Fibroblast of lung (primary cell): ENCODE data around the gene ANKMY1. TPM values are rescaled to one million over a fixed set of nuclear protein-coding genes. Genes with fewer than 3 reads are reported as not detected.

ENCODE experiments used
- DNase-seq, 2 donors: peaks; one replicate each; pipeline versions ENCODE4 v3.0.0 to v3.0.0-alpha.2; 2010; ENCODE audit warnings: low read depth in 2 of 2
- H2AFZ ChIP-seq: 2 replicates; pipeline ENCODE4 v1.5.1; 2012; ENCODE audit warnings: low read length, control low read depth, inconsistent platforms
- H3K27ac ChIP-seq: 2 replicates; pipeline ENCODE4 v1.5.1; 2011; ENCODE audit warnings: low read length, control low read depth; ENCODE audit not compliant: insufficient read depth
- H3K27me3 ChIP-seq: 2 replicates; pipeline ENCODE4 v1.5.1; 2011; ENCODE audit warnings: mild to moderate bottlenecking, low read length; ENCODE audit not compliant: control insufficient read depth, insufficient read depth
- H3K36me3 ChIP-seq: 2 replicates; pipeline ENCODE4 v1.5.1; 2011; ENCODE audit warnings: low read length; ENCODE audit not compliant: control insufficient read depth, insufficient read depth
- H3K4me1 ChIP-seq: 2 replicates; pipeline ENCODE4 v1.5.1; 2011; ENCODE audit warnings: low read length; ENCODE audit not compliant: control insufficient read depth, insufficient read depth; ENCODE audit errors: extremely low read depth
- H3K4me2 ChIP-seq: 2 replicates; pipeline ENCODE4 v1.5.1; 2011; ENCODE audit warnings: low read length, control low read depth; ENCODE audit not compliant: insufficient read depth; ENCODE audit errors: extremely low read depth
- H3K4me3 ChIP-seq, 4 experiments: fragments of 200-600 bp in 1 of 4; sonication (generic) in 1 of 4; replicated peaks in 1 of 4; 2 replicates each; pipeline ENCODE4 v1.5.1; 2011 to 2016; ENCODE audit warnings: low read length in 4 of 4, low read depth in 3 of 4, mild to moderate bottlenecking in 3 of 4, control low read depth in 2 of 4, inconsistent platforms in 1 of 4, mixed read lengths in 1 of 4; ENCODE audit not compliant: insufficient read depth in 1 of 4; ENCODE audit errors: control extremely low read depth in 1 of 4
- H3K79me2 ChIP-seq: 2 replicates; pipeline ENCODE4 v1.5.1; 2012; ENCODE audit warnings: mild to moderate bottlenecking, low read length, inconsistent platforms; ENCODE audit not compliant: control insufficient read depth, insufficient read depth
- H3K9ac ChIP-seq: 2 replicates; pipeline ENCODE4 v1.5.1; 2011; ENCODE audit warnings: mild to moderate bottlenecking, low read length, control low read depth; ENCODE audit not compliant: insufficient read depth
- H3K9me3 ChIP-seq: 2 replicates; pipeline ENCODE4 v1.5.1; 2012; ENCODE audit warnings: low read depth, low read length; ENCODE audit not compliant: control insufficient read depth, insufficient read depth
- H4K20me1 ChIP-seq: 2 replicates; pipeline ENCODE4 v1.5.1; 2011; ENCODE audit warnings: low read length; ENCODE audit not compliant: control insufficient read depth, insufficient read depth; ENCODE audit errors: extremely low read depth
- CTCF ChIP-seq, 2 donors: IDR thresholded peaks in 1 of 2; conservative IDR thresholded peaks in 1 of 2; 1 replicate in 1 of 2; 2 replicates in 1 of 2; pipeline ENCODE4 v1.5.1; 2011 to 2012; ENCODE audit warnings: low read length in 2 of 2, control low read depth in 1 of 2, inconsistent platforms in 1 of 2, low read depth in 1 of 2, mild to moderate bottlenecking in 1 of 2
- EZH2 ChIP-seq: IDR thresholded peaks from 2 replicates; pipeline ENCODE4 v1.5.1; 2012; ENCODE audit warnings: low read length, control low read depth, mild to moderate bottlenecking; ENCODE audit errors: missing control alignments
- polyA plus RNA-seq, 2 donors: library from polyadenylated mRNA; depleted of rRNA in 1 of 2; stranded (reverse) in 1 of 2; unstranded in 1 of 2; fragments of >200 nt; gene quantifications; 2 replicates each; pipeline ENCODE4 v1.2.1, GENCODE V29; 2011 to 2012; ENCODE audit warnings: missing spikeins in 1 of 2
- total RNA-seq: library from RNA; depleted of rRNA; stranded (reverse); fragments of >200 nt; gene quantifications from 2 replicates; pipeline ENCODE4 v1.2.1, GENCODE V29; 2014

The ANKMY1 gene
- total and polyA plus RNA-seq, 2 donors (not counting 1 experiment from before 2014, with no cell fraction given), result 2.8 to 7.4 TPM

GRCh38 chr2:240443891-240444301 is 113.9 kb downstream of the ANKMY1 start:
- Histone ChIP-seq H3K27ac (no peak overlapping the region), H3K9me3 (no peaks in the 10 kb centered on the region), H3K27me3 (no peaks in the 10 kb centered on the region), H3K4me3 (no peak overlapping the region), H3K79me2 (peaks cover 91% of the 10 kb centered on the region), H3K4me2 (no peak overlapping the region), H3K4me1 (peaks cover 2% of the 10 kb centered on the region), H3K36me3 (peaks cover 21% of the 10 kb centered on the region), H4K20me1 (peaks cover 3% of the 10 kb centered on the region), H3K9ac (no peak overlapping the region), H2AFZ (no peak overlapping the region)
- peak in 1 of 2 donors; percentile 27 for DNase-seq
- TF ChIP-seq EZH2, result no peak
- no peak for TF ChIP-seq CTCF (conservative IDR thresholded peaks at IDR 0.05 in 1 of 2, IDR thresholded peaks at IDR 0.05 in 1 of 2; ENCODE audit: low read depth in 1 of 2, low read length in 2 of 2)

DNA sequence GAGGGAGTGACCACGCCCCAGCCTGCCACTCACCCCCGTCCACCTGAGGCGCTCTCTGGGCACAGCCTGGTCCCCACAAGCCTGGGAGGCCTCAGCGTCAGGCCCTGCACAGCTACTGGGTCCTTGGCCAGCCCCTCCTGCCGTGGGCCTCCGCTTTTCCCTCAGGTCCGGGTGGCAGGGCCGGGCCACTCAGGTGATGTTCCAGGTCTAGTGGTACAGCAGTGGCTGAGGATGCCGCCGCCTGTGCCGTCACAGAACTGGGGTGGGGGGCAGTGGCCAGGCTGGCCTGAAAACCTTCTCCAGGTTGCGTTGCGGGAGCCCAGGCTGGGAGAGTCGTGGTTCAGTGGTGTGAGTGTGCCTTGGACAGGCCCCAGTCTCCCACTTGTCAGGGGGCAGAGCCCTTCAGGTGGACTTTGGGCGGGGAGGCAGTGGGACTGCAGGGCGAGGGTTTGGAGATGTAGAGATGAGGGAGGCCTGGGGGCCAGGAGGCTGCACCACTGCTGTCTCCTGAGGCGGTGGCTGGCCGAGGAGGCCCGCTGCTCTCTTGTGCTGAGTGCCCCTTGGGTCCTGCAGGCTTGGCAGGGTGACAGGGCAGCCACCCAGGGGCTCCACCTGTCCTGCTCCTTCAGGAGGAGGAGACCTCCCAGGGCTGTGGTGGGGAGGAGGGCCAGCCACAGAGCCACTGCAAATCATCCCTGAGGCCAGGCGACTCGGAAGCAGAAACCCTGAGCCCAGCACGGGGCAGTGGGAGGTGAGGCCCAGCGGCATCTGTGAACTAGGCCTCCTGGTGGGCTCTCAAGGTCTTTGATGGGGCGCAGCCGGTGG is 114.7 kb downstream of the ANKMY1 start:
- Histone ChIP-seq H4K20me1 (peaks cover 3% of the 10 kb centered on the region), H3K4me2 (no peak overlapping the region), H2AFZ (no peak overlapping the region), H3K9ac (no peak overlapping the region), H3K9me3 (no peaks in the 10 kb centered on the region), H3K36me3 (peaks cover 21% of the 10 kb centered on the region), H3K4me1 (peaks cover 5% of the 10 kb centered on the region), H3K27ac (no peak overlapping the region), H3K4me3 (no peak overlapping the region), H3K79me2 (peaks cover 92% of the 10 kb centered on the region), H3K27me3 (no peaks in the 10 kb centered on the region)
- TF ChIP-seq EZH2 (no peak), CTCF (conservative IDR thresholded peaks at IDR 0.05 in 1 of 2, IDR thresholded peaks at IDR 0.05 in 1 of 2; ENCODE audit: low read depth in 1 of 2, low read length in 2 of 2) (no peak)
- no peak for DNase-seq

- no peak overlapping the region for H3K4me3 ChIP-seq
- H4K20me1 ChIP-seq, result peaks cover 1% of the 10 kb centered on the region
Observed at GRCh38 chr2:240441993-240442411, 115.8 kb downstream of the ANKMY1 start.

More at GRCh38 chr2:240441993-240442411, 115.8 kb downstream of the ANKMY1 start:
- H3K4me2 ChIP-seq, result no peak overlapping the region
- no peak overlapping the region for H3K27ac ChIP-seq
- H3K9me3 ChIP-seq, result no peaks in the 10 kb centered on the region
- no peak overlapping the region for H3K9ac ChIP-seq
- H3K27me3 ChIP-seq, result no peaks in the 10 kb centered on the region
- H3K4me1 ChIP-seq, result peaks cover 13% of the 10 kb centered on the region
- TF ChIP-seq CTCF (conservative IDR thresholded peaks at IDR 0.05 in 1 of 2, IDR thresholded peaks at IDR 0.05 in 1 of 2; ENCODE audit: low read depth in 1 of 2, low read length in 2 of 2) (no peak), EZH2 (no peak)
- H3K36me3 ChIP-seq, result peaks cover 21% of the 10 kb centered on the region
- DNase-seq, result no peak
- no peak overlapping the region for H2AFZ ChIP-seq
- peaks cover 92% of the 10 kb centered on the region for H3K79me2 ChIP-seq
